Neural progenitor cell (in vitro differentiated cells): ENCODE data around the gene SAPCD2.

Experiments used
- CTCF ChIP-seq: fragments of 200-600 bp; sonication (generic); IDR thresholded peaks from 2 replicates; pipeline ENCODE4 v1.5.1; 2017; ENCODE audit warnings: antibody characterized with exemption, mild to moderate bottlenecking
- EZH2phosphoT487 ChIP-seq: fragments of 200-600 bp; sonication (generic); IDR thresholded peaks from 2 replicates; pipeline ENCODE4 v1.6.1; 2017; ENCODE audit warnings: antibody characterized with exemption

GRCh38 chr9:137064880-137065164, 5.5 kb downstream of the SAPCD2 start:
- TF ChIP-seq CTCF (no peak), EZH2phosphoT487 (no peak)
